Fibroblast of lung (primary cell): ENCODE results near the gene B3GNT8.

ENCODE experiments used
- EZH2 ChIP-seq: IDR thresholded peaks from 2 replicates; pipeline ENCODE4 v1.5.1; 2012; ENCODE audit warnings: low read length, control low read depth, mild to moderate bottlenecking; ENCODE audit errors: missing control alignments
- TF ChIP-seq, protein P1 (sequence below), 2 donors: IDR thresholded peaks in 1 of 2; conservative IDR thresholded peaks in 1 of 2; 1 replicate in 1 of 2; 2 replicates in 1 of 2; pipeline ENCODE4 v1.5.1; 2011 to 2012; ENCODE audit warnings: low read length in 2 of 2, control low read depth in 1 of 2, inconsistent platforms in 1 of 2, low read depth in 1 of 2, mild to moderate bottlenecking in 1 of 2

DNA sequence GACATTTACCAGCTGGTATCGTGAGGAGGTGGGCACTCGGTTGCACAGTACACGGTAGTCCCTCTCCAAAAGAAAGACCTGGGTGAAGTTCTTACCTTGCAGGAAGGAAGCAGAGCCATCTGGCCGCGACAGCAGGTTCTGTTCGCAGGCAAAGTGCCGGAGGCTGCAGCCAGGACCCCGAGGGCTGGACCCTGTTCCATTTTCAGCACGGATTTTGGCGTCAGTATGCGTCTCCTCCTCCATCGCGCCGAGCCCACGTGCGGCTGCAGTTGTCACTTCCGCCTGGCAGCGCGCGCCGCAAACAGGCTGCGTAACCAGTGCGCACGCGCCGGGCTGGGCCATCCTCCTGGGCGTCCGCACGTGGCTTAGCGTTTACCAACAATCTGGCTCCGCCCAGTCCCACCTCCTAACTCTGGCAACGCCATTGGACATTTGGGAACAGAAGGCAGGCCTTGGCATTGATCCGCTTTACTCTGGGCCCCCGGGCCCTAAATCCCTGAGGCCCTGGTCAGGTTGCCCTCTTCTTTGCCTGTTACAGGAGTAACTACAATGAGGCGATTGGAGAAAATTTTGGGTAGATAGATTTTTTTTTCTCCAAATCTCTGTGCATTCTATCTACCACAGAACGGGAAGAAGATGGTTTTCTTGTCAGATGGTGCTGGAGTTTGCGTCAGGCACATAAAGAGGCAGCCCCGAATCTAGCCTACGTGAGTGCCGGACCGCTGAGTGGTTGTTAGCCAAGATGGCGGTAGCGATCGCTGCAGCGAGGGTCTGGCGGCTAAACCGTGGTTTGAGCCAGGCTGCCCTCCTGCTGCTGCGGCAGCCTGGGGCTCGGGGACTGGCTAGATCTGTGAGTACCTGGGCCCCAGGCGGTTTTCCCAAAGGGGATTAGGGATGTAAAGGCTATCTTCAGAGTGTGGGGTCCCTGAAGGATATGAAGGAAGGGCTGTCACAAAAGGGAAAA, 29.8 kb downstream of the B3GNT8 start, which contains the start of the genes BCKDHA and EXOSC5:
- TF ChIP-seq, protein P1, sequence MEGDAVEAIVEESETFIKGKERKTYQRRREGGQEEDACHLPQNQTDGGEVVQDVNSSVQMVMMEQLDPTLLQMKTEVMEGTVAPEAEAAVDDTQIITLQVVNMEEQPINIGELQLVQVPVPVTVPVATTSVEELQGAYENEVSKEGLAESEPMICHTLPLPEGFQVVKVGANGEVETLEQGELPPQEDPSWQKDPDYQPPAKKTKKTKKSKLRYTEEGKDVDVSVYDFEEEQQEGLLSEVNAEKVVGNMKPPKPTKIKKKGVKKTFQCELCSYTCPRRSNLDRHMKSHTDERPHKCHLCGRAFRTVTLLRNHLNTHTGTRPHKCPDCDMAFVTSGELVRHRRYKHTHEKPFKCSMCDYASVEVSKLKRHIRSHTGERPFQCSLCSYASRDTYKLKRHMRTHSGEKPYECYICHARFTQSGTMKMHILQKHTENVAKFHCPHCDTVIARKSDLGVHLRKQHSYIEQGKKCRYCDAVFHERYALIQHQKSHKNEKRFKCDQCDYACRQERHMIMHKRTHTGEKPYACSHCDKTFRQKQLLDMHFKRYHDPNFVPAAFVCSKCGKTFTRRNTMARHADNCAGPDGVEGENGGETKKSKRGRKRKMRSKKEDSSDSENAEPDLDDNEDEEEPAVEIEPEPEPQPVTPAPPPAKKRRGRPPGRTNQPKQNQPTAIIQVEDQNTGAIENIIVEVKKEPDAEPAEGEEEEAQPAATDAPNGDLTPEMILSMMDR (conservative IDR thresholded peaks at IDR 0.05 in 1 of 2, IDR thresholded peaks at IDR 0.05 in 1 of 2; ENCODE audit: low read depth in 1 of 2, low read length in 2 of 2), result no peak
- TF ChIP-seq EZH2, result no peak
